ENCODE measurements around the gene PNMA6F. TPM values are rescaled to one million over a fixed set of nuclear protein-coding genes. Genes with fewer than 3 reads are reported as not detected.

PNMA6F gene
- total and polyA plus RNA-seq, 2 donors (not counting 1 experiment from before 2014, with no cell fraction given): not detected

DNA sequence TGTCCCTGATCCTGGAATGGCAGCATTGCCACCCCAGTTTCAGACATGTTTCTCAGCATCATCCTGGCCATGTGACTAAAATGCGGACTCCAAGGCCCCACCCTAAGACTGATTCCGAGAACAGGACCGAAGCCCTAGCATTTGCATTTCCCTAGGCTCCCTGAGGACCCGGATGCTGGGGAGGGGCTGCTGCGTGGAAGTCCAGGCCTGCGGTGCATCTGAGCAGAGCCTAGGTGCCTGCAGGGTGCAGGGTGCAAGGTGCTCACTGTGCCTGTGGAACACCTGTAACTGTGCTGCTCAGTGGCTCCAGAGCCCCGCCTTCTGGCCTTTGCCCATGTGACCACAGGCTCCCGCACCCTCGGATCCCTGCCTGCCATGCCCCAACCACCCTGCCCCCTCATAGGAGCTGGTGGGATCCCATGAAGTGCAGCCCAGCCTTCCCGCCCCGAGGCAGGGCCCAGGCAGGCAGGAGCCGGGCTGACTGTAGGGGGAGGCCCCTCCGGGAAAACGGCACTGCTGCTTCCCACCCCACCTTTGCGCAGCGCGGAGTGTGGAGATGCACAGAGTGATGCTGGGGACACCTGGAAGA, 14.9 kb downstream of the PNMA6F start:
- Mint-ChIP-seq H3K4me3 (no peak overlapping the region), H3K27ac (no peak overlapping the region), H3K9me3 (ENCODE audit: insufficient read depth) (no peaks in the 10 kb centered on the region), H3K27me3 (peaks cover 22% of the 10 kb centered on the region), H3K4me1 (no peaks in the 10 kb centered on the region)
- no peaks in the 10 kb centered on the region for H3K4me1 ChIP-seq (ENCODE audit: control insufficient read depth in 2 of 2, insufficient read depth in 2 of 2, low read length in 2 of 2)
- H3K79me2 ChIP-seq (ENCODE audit: control insufficient read depth, insufficient read depth, low read length): no peaks in the 10 kb centered on the region
- ChIA-PET CTCF (no interaction called here), POLR2A (no interaction called here)
- WGBS (ENCODE audit: insufficient coverage): 94% methylated on average over 3 of the region's 17 CpGs
- intact Hi-C loops (cut with micrococcal nuclease): no loop called here
- no peak overlapping the region for H3K4me2 ChIP-seq (replicated peaks; ENCODE audit: low read depth, low read length, poor library complexity, severe bottlenecking)
- no peak overlapping the region for H3K4me3 ChIP-seq (ENCODE audit: control extremely low read depth in 1 of 5, extremely low read depth in 1 of 5, insufficient read depth in 1 of 5, low read depth in 2 of 5, low read length in 4 of 5)
- ATAC-seq (ENCODE audit: low read depth) (no peak), DNase-seq (no peak)
- TF ChIP-seq CTCF (IDR thresholded peaks at IDR 0.05): no peak
- no peak overlapping the region for H3K27ac ChIP-seq (ENCODE audit: low read length in 2 of 2)
- H3K27me3 ChIP-seq (replicated peaks in 1 of 4; ENCODE audit: control extremely low read depth in 1 of 4, control insufficient read depth in 3 of 4, insufficient read depth in 4 of 4, low read length in 3 of 4): no peaks in the 10 kb centered on the region
- H2AFZ ChIP-seq (ENCODE audit: insufficient read depth, low read depth, low read length, poor library complexity, severe bottlenecking): no peak overlapping the region
- no peaks in the 10 kb centered on the region for H3K36me3 ChIP-seq (replicated peaks in 1 of 2; ENCODE audit: control extremely low read depth in 1 of 2, control insufficient read depth in 1 of 2, extremely low read depth in 1 of 2, insufficient read depth in 2 of 2, low read length in 1 of 2)
- no peak overlapping the region for H3K9ac ChIP-seq (ENCODE audit: low read length)
- no peaks in the 10 kb centered on the region for H3K9me3 ChIP-seq (ENCODE audit: control extremely low read depth in 1 of 3, control insufficient read depth in 2 of 3, insufficient read depth in 1 of 3, low read length in 2 of 3)
- no peaks in the 10 kb centered on the region for H4K20me1 ChIP-seq (ENCODE audit: control insufficient read depth, insufficient read depth, low read length, poor library complexity, severe bottlenecking)

GRCh38 chrX:153305972-153306371, 15.6 kb downstream of the PNMA6F start:
- Histone ChIP-seq H3K9ac (ENCODE audit: low read length) (no peak overlapping the region), H4K20me1 (ENCODE audit: control insufficient read depth, insufficient read depth, low read length, poor library complexity, severe bottlenecking) (no peaks in the 10 kb centered on the region), H3K27me3 (replicated peaks in 1 of 4; ENCODE audit: control extremely low read depth in 1 of 4, control insufficient read depth in 3 of 4, insufficient read depth in 4 of 4, low read length in 3 of 4) (no peaks in the 10 kb centered on the region), H3K79me2 (ENCODE audit: control insufficient read depth, insufficient read depth, low read length) (no peaks in the 10 kb centered on the region), H2AFZ (ENCODE audit: insufficient read depth, low read depth, low read length, poor library complexity, severe bottlenecking) (no peak overlapping the region), H3K9me3 (ENCODE audit: control extremely low read depth in 1 of 3, control insufficient read depth in 2 of 3, insufficient read depth in 1 of 3, low read length in 2 of 3) (no peaks in the 10 kb centered on the region), H3K4me3 (ENCODE audit: control extremely low read depth in 1 of 5, extremely low read depth in 1 of 5, insufficient read depth in 1 of 5, low read depth in 2 of 5, low read length in 4 of 5) (no peak overlapping the region), H3K4me1 (ENCODE audit: control insufficient read depth in 2 of 2, insufficient read depth in 2 of 2, low read length in 2 of 2) (no peaks in the 10 kb centered on the region), H3K36me3 (replicated peaks in 1 of 2; ENCODE audit: control extremely low read depth in 1 of 2, control insufficient read depth in 1 of 2, extremely low read depth in 1 of 2, insufficient read depth in 2 of 2, low read length in 1 of 2) (no peaks in the 10 kb centered on the region), H3K27ac (ENCODE audit: low read length in 2 of 2) (no peak overlapping the region), H3K4me2 (replicated peaks; ENCODE audit: low read depth, low read length, poor library complexity, severe bottlenecking) (no peak overlapping the region)
- H3K4me3 Mint-ChIP-seq: no peak overlapping the region
- H3K27ac Mint-ChIP-seq: no peak overlapping the region
- no peak for ATAC-seq (ENCODE audit: low read depth)
- H3K4me1 Mint-ChIP-seq: no peaks in the 10 kb centered on the region
- no CpG with 5 or more reads among the region's 3 CpGs for WGBS (ENCODE audit: insufficient coverage)
- CTCF ChIA-PET: no interaction called here
- POLR2A ChIA-PET: no interaction called here
- DNase-seq: no peak
- H3K27me3 Mint-ChIP-seq: peaks cover 25% of the 10 kb centered on the region
- intact Hi-C loops (cut with micrococcal nuclease): no loop called here
- TF ChIP-seq EZH2 (IDR thresholded peaks at IDR 0.05; ENCODE audit: borderline replicate concordance, insufficient read depth, low read depth, low read length, poor library complexity, severe bottlenecking): no peak
- no peaks in the 10 kb centered on the region for H3K9me3 Mint-ChIP-seq (ENCODE audit: insufficient read depth)
